Omental fat pad (tissue), 4 donors: ENCODE measurements around the gene SVOP. TPM values are rescaled to one million over a fixed set of nuclear protein-coding genes. Genes with fewer than 3 reads are reported as not detected.

Experiments
- ATAC-seq: fragments of 150-250 bp; one replicate; pipeline ENCODE4 v1.9.1; 2016; ENCODE audit warnings: mild to moderate bottlenecking, moderate library complexity; ENCODE audit not compliant: low FRiP score
- DNase-seq: peaks from one replicate; pipeline ENCODE4 v3.0.0-alpha.2; 2019; ENCODE audit warnings: low spot score
- total RNA-seq, 4 donors: library from RNA; depleted of rRNA; stranded (reverse); fragments of >200 nt; gene quantifications; one replicate each; pipeline ENCODE4 v1.1.0, GENCODE V29; 2016
- TF ChIP-seq, protein P1 (sequence below), 3 donors: fragments of 450-650 bp; IDR thresholded peaks; one replicate each; pipeline ENCODE4 v1.5.1; 2016 to 2017; ENCODE audit warnings: antibody characterized with exemption in 3 of 3, mild to moderate bottlenecking in 3 of 3, moderate library complexity in 2 of 3

SVOP gene
- total RNA-seq, 4 donors from 2014 or later: not detected

DNA sequence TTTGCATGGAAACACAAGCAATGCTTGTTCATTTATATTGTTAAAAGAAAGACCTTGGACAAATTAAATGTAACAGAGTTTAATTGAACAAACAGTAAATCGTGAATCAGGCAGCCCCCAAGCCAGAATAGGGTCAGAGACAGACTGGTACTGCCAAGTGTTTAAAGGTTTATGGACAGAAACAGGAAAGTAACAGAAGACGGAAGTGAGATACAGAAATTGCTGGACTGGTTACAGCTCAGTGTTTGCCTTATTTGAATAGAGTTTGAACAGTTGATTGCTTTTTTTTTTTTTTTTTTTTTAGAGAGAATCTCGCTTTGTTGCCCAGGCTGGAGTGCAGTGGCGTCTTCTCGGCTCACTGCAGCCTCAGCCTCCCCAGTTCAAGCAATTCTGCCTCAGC lies 90.7 kb downstream of the SVOP start:
- ATAC-seq (no peak), DNase-seq (no peak)
- TF ChIP-seq, protein P1, sequence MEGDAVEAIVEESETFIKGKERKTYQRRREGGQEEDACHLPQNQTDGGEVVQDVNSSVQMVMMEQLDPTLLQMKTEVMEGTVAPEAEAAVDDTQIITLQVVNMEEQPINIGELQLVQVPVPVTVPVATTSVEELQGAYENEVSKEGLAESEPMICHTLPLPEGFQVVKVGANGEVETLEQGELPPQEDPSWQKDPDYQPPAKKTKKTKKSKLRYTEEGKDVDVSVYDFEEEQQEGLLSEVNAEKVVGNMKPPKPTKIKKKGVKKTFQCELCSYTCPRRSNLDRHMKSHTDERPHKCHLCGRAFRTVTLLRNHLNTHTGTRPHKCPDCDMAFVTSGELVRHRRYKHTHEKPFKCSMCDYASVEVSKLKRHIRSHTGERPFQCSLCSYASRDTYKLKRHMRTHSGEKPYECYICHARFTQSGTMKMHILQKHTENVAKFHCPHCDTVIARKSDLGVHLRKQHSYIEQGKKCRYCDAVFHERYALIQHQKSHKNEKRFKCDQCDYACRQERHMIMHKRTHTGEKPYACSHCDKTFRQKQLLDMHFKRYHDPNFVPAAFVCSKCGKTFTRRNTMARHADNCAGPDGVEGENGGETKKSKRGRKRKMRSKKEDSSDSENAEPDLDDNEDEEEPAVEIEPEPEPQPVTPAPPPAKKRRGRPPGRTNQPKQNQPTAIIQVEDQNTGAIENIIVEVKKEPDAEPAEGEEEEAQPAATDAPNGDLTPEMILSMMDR (IDR thresholded peaks at IDR 0.05): no peak

DNA sequence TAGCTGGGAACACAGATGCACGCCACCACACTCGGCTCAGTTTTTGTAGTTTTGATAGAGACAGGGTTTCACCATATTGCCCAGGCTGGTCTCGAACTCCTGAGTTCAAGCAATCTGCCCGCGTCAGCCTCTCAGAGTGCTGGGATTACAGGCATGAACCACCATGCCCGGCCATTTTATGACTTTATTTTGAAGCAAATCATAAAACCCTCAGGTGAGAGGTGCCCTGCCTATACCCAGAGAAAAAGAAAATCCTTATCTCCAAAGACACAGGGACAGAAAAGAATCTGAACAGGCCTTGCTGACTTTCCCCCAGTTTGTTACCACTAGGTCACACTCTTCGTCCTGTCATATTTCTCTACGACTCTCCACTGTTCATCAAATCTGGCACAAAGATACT lies 92.2 kb downstream of the SVOP start:
- no peak for ATAC-seq
- no peak for DNase-seq
- TF ChIP-seq, protein P1 (IDR thresholded peaks at IDR 0.05): no peak

DNA sequence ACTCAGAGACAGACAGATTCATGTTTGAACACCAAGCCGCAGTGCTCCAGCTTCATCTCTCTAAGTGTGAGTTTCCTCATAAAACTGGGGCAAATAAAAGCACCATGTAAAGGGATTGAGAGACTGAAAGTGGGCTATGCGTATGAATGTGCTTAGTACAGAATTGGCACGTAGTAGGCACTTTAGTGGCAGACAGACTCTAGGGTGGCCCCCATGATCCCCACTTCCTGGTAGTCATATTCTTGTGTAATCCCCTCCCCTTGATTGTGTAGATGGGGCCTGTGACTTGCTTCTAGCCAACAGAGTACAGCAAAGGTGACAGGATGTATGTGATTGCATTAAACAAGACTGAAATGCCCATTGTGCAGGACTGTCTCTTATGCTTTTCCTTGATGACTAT lies 98.0 kb downstream of the SVOP start:
- TF ChIP-seq, protein P1 (IDR thresholded peaks at IDR 0.05): no peak
- DNase-seq: no peak
- no peak for ATAC-seq

DNA sequence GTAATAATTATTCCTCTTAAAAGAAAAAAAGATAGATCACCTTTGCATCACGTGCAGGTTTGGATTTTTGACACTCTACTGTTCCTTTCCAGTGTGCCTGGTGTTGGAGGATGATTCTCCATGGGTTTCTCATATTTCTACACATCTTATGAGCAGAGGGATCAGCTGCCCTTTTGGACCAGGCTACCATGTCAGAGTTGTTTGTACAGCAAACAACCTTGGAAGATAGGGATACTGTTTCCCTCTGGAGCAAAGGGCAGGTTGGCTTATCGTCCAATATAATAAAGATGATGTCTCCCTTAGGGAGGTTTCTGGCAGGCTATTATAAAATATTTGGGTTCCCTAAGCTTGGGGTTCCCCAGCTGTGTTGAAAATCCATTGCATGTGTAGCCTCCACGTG lies 98.9 kb downstream of the SVOP start:
- DNase-seq (no peak), ATAC-seq (no peak)
- TF ChIP-seq, protein P1 (IDR thresholded peaks at IDR 0.05): no peak

GRCh38 chr12:108918960-108919642 lies 101.8 kb downstream of the SVOP start:
- no peak for ATAC-seq
- TF ChIP-seq, protein P1 (IDR thresholded peaks at IDR 0.05): no peak
- no peak for DNase-seq

GRCh38 chr12:108918206-108918605 lies 102.7 kb downstream of the SVOP start:
- DNase-seq: no peak
- no peak for ATAC-seq
- TF ChIP-seq, protein P1 (IDR thresholded peaks at IDR 0.05): no peak

- TF ChIP-seq, protein P1 (IDR thresholded peaks at IDR 0.05): no peak
- ATAC-seq (no peak), DNase-seq (no peak)
Observed at GRCh38 chr12:108916336-108916735, 104.5 kb downstream of the SVOP start.
